ENCODE data around the gene MBP. TPM values are rescaled to one million over a fixed set of nuclear protein-coding genes. Genes with fewer than 3 reads are reported as not detected.

Gene MBP
- total and polyA plus RNA-seq, 2 donors (not counting 3 experiments of a cell fraction or from before 2014, with no cell fraction given), result 1.7 to 2.3 TPM

- no peaks in the 10 kb centered on the region for H3K9me3 ChIP-seq (replicated peaks; ENCODE audit: control insufficient read depth, insufficient read depth, low read length)
- H3K36me3 ChIP-seq (ENCODE audit: control insufficient read depth in 2 of 2, extremely low read depth in 1 of 2, insufficient read depth in 2 of 2, low read length in 2 of 2), result no peaks in the 10 kb centered on the region
- peaks cover 0 to 3% of the 10 kb centered on the region in 2 experiments for H3K27me3 ChIP-seq (ENCODE audit: control insufficient read depth in 2 of 2, insufficient read depth in 2 of 2, low read length in 2 of 2)
- DNase-seq (ENCODE audit: low read depth, low spot score) (no peak), FAIRE-seq (no peak)
- H3K27ac ChIP-seq (ENCODE audit: insufficient read depth, low read depth, low read length), result no peak overlapping the region
- dilution Hi-C loops (cut with MboI; ENCODE audit: extremely low pct_ligation_motif_present, low sequenced_read_pairs) (no loop called here), intact Hi-C loops (cut with micrococcal nuclease) (loop anchor here (5.0 kb wide), 2 partner anchors 100 to 130 kb away; partner anchors contain the start of gene MBP)
- CTCF ChIA-PET, result interaction anchor here (1.5 to 6.7 kb wide), 2 partner anchors 67 to 209 kb away, joined by 4 to 246 read pairs; no protein-coding TSS in a partner anchor
- no TSS peak for BruUV-seq (replicated peaks)
- H3K9me1 ChIP-seq (replicated peaks; ENCODE audit: control insufficient read depth, extremely low read depth, insufficient read depth, low read length), result no peaks in the 10 kb centered on the region
- no peaks in the 10 kb centered on the region for H3K79me2 ChIP-seq (ENCODE audit: control insufficient read depth, insufficient read depth, low read length)
- no peak overlapping the region for H3K9ac ChIP-seq (replicated peaks; ENCODE audit: extremely low read depth, insufficient read depth, low read length)
- no peak overlapping the region for H3K4me3 ChIP-seq (replicated peaks in 1 of 3; ENCODE audit: insufficient read depth in 1 of 3, low read depth in 1 of 3, low read length in 3 of 3)
- TF ChIP-seq, protein P1, sequence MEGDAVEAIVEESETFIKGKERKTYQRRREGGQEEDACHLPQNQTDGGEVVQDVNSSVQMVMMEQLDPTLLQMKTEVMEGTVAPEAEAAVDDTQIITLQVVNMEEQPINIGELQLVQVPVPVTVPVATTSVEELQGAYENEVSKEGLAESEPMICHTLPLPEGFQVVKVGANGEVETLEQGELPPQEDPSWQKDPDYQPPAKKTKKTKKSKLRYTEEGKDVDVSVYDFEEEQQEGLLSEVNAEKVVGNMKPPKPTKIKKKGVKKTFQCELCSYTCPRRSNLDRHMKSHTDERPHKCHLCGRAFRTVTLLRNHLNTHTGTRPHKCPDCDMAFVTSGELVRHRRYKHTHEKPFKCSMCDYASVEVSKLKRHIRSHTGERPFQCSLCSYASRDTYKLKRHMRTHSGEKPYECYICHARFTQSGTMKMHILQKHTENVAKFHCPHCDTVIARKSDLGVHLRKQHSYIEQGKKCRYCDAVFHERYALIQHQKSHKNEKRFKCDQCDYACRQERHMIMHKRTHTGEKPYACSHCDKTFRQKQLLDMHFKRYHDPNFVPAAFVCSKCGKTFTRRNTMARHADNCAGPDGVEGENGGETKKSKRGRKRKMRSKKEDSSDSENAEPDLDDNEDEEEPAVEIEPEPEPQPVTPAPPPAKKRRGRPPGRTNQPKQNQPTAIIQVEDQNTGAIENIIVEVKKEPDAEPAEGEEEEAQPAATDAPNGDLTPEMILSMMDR (IDR thresholded peaks at IDR 0.05; ENCODE audit: extremely low read depth in 1 of 2, insufficient read depth in 1 of 2, low read depth in 1 of 2, low read length in 2 of 2), result no peak
- TF ChIP-seq GATA2 (IDR thresholded peaks at IDR 0.05; ENCODE audit: insufficient read depth, insufficient read length, low read depth, low read length) (no peak), POLR2A (IDR thresholded peaks at IDR 0.05; ENCODE audit: low read depth, low read length) (no peak), EZH2 (IDR thresholded peaks at IDR 0.05; ENCODE audit: borderline replicate concordance, low read depth, low read length, severe bottlenecking) (no peak), POLR2AphosphoS5 (IDR thresholded peaks at IDR 0.05; ENCODE audit: insufficient read depth, low read depth, low read length) (no peak), MYC (IDR thresholded peaks at IDR 0.05; ENCODE audit: low read depth, low read length) (no peak), MAX (IDR thresholded peaks at IDR 0.05; ENCODE audit: insufficient read depth, insufficient read length) (no peak), FOS (IDR thresholded peaks at IDR 0.05; ENCODE audit: borderline replicate concordance, insufficient read depth, low read length) (no peak)
- H3K4me2 ChIP-seq (ENCODE audit: insufficient read depth, low read length), result no peak overlapping the region
- H2AFZ ChIP-seq (ENCODE audit: low read depth, low read length), result no peak overlapping the region
- no peaks in the 10 kb centered on the region for H4K20me1 ChIP-seq (replicated peaks; ENCODE audit: control insufficient read depth, extremely low read depth, insufficient read depth, low read length)
- POLR2A ChIA-PET, result no interaction called here
- no peaks in the 10 kb centered on the region for H3K4me1 ChIP-seq (ENCODE audit: control insufficient read depth, extremely low read depth, insufficient read depth, low read length)
These were observed 130.1 kb downstream of the MBP start for GRCh38 chr18:77002496-77002895.

Data from endothelial cell of umbilical vein (primary cell).